Fibroblast of the conjunctiva (primary cell): ENCODE results near the gene DUSP9.
"Not testable (repeated sequence)": the region's sequence is repeated elsewhere in the genome, so short reads cannot be mapped to it uniquely, and the experiment has no call there.

Experiments
- DNase-seq: peaks from one replicate; pipeline ENCODE4 v3.0.0-alpha.2; 2010; ENCODE audit warnings: low read depth

DUSP9 gene

DNA sequence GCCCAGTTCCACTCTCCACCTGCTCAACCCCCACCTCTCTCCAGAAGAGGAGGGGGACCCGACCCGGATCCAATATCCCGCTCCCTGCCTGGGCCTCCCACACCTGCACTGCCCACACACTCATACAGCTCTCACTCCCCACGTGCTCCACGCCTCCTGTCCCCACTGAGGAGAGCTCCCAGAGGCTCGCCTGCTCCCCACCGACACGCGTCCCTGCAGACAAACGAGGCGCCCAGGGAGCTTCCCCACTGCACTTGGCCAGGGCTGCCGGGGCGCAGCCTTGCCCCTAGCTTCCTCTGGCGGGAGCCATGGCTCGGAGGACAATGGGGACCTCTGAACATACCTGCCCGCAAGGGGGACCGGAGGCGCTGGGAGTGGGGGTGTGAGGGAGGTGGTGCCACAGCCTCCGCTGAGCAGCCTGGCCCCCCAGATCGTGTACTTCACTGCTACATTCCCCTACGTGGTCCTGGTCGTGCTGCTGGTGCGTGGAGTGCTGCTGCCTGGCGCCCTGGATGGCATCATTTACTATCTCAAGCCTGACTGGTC lies 45.7 kb downstream of the DUSP9 start:
- DNase-seq: no peak

- no peak for DNase-seq
Observed at GRCh38 chrX:153693216-153694086, 46.4 kb downstream of the DUSP9 start.

DNA sequence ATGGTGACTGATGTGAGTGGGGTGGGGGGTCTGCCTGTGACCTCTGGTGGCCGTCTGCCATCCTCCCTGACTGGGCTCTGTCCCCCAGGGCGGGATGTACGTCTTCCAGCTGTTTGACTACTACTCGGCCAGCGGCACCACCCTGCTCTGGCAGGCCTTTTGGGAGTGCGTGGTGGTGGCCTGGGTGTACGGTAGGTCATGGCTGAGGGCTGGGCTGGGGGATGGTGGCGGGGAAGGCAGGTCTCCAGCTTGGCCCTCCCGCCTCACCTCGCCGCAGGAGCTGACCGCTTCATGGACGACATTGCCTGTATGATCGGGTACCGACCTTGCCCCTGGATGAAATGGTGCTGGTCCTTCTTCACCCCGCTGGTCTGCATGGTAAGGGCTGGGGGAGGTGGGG lies 47.3 kb downstream of the DUSP9 start:
- not testable (repeated sequence) for DNase-seq

DNA sequence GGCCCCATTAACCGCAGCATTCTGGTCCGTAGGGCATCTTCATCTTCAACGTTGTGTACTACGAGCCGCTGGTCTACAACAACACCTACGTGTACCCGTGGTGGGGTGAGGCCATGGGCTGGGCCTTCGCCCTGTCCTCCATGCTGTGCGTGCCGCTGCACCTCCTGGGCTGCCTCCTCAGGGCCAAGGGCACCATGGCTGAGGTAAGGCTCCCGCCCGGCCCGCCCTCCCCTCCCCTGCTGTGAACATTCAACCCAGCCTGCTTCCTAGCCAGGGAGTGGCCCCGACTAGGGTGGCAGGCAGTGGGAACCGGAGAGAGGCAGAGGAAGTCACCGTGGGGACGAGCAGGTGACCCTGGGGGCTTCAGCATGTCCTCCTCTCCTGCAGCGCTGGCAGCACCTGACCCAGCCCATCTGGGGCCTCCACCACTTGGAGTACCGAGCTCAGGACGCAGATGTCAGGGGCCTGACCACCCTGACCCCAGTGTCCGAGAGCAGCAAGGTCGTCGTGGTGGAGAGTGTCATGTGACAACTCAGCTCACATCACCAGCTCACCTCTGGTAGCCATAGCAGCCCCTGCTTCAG lies 47.8 kb downstream of the DUSP9 start:
- DNase-seq: no peak

DNA sequence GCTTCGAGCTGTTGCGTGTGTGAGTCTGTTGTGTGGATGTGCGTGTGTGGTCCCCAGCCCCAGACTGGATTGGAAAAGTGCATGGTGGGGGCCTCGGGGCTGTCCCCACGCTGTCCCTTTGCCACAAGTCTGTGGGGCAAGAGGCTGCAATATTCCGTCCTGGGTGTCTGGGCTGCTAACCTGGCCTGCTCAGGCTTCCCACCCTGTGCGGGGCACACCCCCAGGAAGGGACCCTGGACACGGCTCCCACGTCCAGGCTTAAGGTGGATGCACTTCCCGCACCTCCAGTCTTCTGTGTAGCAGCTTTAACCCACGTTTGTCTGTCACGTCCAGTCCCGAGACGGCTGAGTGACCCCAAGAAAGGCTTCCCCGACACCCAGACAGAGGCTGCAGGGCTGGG lies 49.1 kb downstream of the DUSP9 start:
- DNase-seq: no peak

DNA sequence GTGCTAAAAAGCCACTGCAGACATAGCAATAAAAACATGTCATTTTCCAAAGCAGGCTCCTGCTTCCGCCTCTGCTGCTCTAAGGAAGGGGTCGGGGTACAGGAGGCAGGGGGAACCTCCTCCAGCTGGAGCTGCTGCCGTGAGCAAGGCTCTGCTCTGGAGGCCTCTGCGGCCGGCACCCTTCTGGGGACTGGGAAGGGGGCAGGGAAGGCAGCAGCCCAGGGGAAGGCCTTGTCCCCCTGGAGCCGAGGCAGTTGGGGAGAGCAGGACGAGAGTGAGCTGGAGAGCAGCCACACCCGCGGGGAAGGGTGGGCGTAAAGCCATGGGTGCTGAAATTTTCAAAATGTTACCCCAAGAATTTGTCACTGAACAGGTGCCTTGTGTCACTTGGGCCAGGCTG lies 49.5 kb downstream of the DUSP9 start:
- not testable (repeated sequence) for DNase-seq

GRCh38 chrX:153696986-153697722 lies 50.2 kb downstream of the DUSP9 start:
- not testable (repeated sequence) for DNase-seq

GRCh38 chrX:153697924-153698865 lies 51.2 kb downstream of the DUSP9 start:
- DNase-seq: no peak

GRCh38 chrX:153699210-153699783 lies 52.3 kb downstream of the DUSP9 start:
- DNase-seq: not testable (repeated sequence)

GRCh38 chrX:153699784-153700371 lies 52.9 kb downstream of the DUSP9 start:
- not testable (repeated sequence) for DNase-seq

- no peak for DNase-seq
Observed at GRCh38 chrX:153700376-153700945, 53.5 kb downstream of the DUSP9 start.
